Panc1 (cell line): ENCODE data around the gene GLRX5. TPM values are rescaled to one million over a fixed set of nuclear protein-coding genes. Genes with fewer than 3 reads are reported as not detected.

Source experiments
- ATAC-seq: fragments of 200-7000 bp; cut with Tn5 transposase; 2 replicates; pipeline ENCODE4 v1.9.1; 2020; ENCODE audit warnings: mild to moderate bottlenecking, moderate library complexity
- BruUV-seq: library from RNA; stranded (reverse); fragments of 400-500 nt; replicated peaks from 2 replicates; lab custom pipeline; 2021; lab: Mats Ljungman, UMichigan
- CTCF ChIA-PET: fragments of 300-600 bp; sonication (Branson Sonifier 250); formaldehyde crosslinking; loops from one replicate; lab custom pipeline; 2022; ENCODE audit warnings: antibody characterized with exemption; lab: Charles Lee
- POLR2A ChIA-PET: fragments of 300-600 bp; sonication (Branson Sonifier 250); formaldehyde crosslinking; loops from one replicate; lab custom pipeline; 2022; ENCODE audit warnings: antibody characterized with exemption; lab: Charles Lee
- DNase-seq: peaks from one replicate; pipeline ENCODE4 v3.0.0-alpha.2; 2010; ENCODE audit warnings: low read depth, low spot score
- H3K27ac ChIP-seq: 2 replicates; pipeline ENCODE4 v1.5.1; 2011; ENCODE audit warnings: mild to moderate bottlenecking, low read length, inconsistent platforms
- H3K27me3 ChIP-seq: fragments of 200-500 bp; sonication (Bioruptor generic); 2 replicates; pipeline ENCODE4 v1.6.0; 2014; ENCODE audit warnings: low read length, inconsistent platforms; ENCODE audit not compliant: control insufficient read depth, insufficient read depth
- H3K36me3 ChIP-seq: fragments of 200-500 bp; sonication (Bioruptor generic); 2 replicates; pipeline ENCODE4 v1.5.1; 2014; ENCODE audit warnings: inconsistent platforms, mild to moderate bottlenecking, low read length, moderate library complexity; ENCODE audit not compliant: control insufficient read depth, insufficient read depth
- H3K4me1 ChIP-seq: 2 replicates; pipeline ENCODE4 v1.5.1; 2011; ENCODE audit warnings: inconsistent platforms, mild to moderate bottlenecking, low read length, moderate library complexity; ENCODE audit not compliant: control insufficient read depth, insufficient read depth
- H3K4me3 ChIP-seq, 2 experiments: 2 replicates each; pipeline ENCODE4 v1.5.1; 2011 to 2012; ENCODE audit warnings: low read depth in 2 of 2, low read length in 2 of 2, mild to moderate bottlenecking in 2 of 2, inconsistent platforms in 1 of 2, moderate library complexity in 1 of 2
- H3K9me3 ChIP-seq: fragments of 200-500 bp; sonication (Bioruptor generic); 2 replicates; pipeline ENCODE4 v1.5.1; 2014; ENCODE audit warnings: low read depth, mild to moderate bottlenecking, inconsistent platforms, low read length, moderate library complexity; ENCODE audit not compliant: control insufficient read depth, insufficient read depth
- POLR2AphosphoS5 ChIP-seq: IDR thresholded peaks from 2 replicates; pipeline ENCODE4 v1.6.1; 2012; ENCODE audit warnings: mild to moderate bottlenecking, low read depth, low read length, moderate library complexity
- SIN3A ChIP-seq: IDR thresholded peaks from 2 replicates; pipeline ENCODE4 v1.6.1; 2012; ENCODE audit warnings: low read depth, mild to moderate bottlenecking, low read length, moderate library complexity, borderline replicate concordance; ENCODE audit not compliant: insufficient read depth
- TCF7L2 ChIP-seq: IDR thresholded peaks from 2 replicates; pipeline ENCODE4 v1.6.1; 2011; ENCODE audit warnings: mild to moderate bottlenecking, low read depth, low read length, inconsistent platforms
- in situ Hi-C: cut with HindIII; loops from 2 replicates; pipeline ENCODE4 v1.10.0; 2016; ENCODE audit warnings: low sequenced_read_pairs, low pct_unique_long_range_greater_than_20kb
- intact Hi-C: fragments of 100-400 bp; cut with micrococcal nuclease; formaldehyde crosslinking; loops from one replicate; pipeline ENCODE4 v1.10.0; 2022; ENCODE audit not compliant: unreplicated experiment
- total RNA-seq: library from RNA; stranded (reverse); gene quantifications from one replicate; pipeline ENCODE4 v1.2.1, GENCODE V29; 2021; ENCODE audit not compliant: unreplicated experiment
- TF ChIP-seq, protein P1 (sequence below), 2 experiments: IDR thresholded peaks; 2 replicates each; pipeline ENCODE4 v1.6.1; 2011 to 2012; ENCODE audit warnings: low read depth in 2 of 2, control low read depth in 1 of 2, low read length in 1 of 2, mild to moderate bottlenecking in 1 of 2, moderate library complexity in 1 of 2; ENCODE audit not compliant: insufficient read depth in 1 of 2
- TF ChIP-seq, protein P2 (sequence below): fragments of 450-650 bp; IDR thresholded peaks from 2 replicates; pipeline ENCODE4 v1.5.1; 2017; ENCODE audit warnings: mild to moderate bottlenecking

The GLRX5 gene
- total RNA-seq, 1 experiment from 2014 or later = 38.6 TPM

DNA sequence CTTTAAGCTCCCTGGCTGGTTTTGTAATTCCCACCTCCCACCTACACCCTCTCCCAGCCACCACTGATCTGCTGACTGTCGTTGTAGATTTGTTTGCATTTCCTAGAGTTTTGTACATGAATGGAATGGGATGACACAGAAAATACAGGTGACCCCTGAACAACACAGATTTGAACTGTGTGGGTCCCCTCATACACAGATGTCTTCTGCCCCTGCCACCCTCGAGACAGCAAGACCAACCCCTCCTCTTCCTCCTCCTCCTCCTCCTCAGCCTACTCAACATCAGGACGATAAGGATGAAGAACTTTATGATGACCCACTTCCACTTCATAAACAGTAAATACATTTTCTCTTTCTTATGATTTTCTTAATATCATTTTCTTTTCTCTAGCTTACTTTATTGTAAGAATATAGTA, 47.2 kb upstream of the GLRX5 start:
- no TSS peak for BruUV-seq
- TF ChIP-seq, protein P1, sequence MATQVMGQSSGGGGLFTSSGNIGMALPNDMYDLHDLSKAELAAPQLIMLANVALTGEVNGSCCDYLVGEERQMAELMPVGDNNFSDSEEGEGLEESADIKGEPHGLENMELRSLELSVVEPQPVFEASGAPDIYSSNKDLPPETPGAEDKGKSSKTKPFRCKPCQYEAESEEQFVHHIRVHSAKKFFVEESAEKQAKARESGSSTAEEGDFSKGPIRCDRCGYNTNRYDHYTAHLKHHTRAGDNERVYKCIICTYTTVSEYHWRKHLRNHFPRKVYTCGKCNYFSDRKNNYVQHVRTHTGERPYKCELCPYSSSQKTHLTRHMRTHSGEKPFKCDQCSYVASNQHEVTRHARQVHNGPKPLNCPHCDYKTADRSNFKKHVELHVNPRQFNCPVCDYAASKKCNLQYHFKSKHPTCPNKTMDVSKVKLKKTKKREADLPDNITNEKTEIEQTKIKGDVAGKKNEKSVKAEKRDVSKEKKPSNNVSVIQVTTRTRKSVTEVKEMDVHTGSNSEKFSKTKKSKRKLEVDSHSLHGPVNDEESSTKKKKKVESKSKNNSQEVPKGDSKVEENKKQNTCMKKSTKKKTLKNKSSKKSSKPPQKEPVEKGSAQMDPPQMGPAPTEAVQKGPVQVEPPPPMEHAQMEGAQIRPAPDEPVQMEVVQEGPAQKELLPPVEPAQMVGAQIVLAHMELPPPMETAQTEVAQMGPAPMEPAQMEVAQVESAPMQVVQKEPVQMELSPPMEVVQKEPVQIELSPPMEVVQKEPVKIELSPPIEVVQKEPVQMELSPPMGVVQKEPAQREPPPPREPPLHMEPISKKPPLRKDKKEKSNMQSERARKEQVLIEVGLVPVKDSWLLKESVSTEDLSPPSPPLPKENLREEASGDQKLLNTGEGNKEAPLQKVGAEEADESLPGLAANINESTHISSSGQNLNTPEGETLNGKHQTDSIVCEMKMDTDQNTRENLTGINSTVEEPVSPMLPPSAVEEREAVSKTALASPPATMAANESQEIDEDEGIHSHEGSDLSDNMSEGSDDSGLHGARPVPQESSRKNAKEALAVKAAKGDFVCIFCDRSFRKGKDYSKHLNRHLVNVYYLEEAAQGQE (IDR thresholded peaks at IDR 0.05; ENCODE audit: insufficient read depth in 1 of 2, low read depth in 2 of 2, low read length in 1 of 2) = no peak
- no peak for TF ChIP-seq POLR2AphosphoS5
- TF ChIP-seq, protein P2, sequence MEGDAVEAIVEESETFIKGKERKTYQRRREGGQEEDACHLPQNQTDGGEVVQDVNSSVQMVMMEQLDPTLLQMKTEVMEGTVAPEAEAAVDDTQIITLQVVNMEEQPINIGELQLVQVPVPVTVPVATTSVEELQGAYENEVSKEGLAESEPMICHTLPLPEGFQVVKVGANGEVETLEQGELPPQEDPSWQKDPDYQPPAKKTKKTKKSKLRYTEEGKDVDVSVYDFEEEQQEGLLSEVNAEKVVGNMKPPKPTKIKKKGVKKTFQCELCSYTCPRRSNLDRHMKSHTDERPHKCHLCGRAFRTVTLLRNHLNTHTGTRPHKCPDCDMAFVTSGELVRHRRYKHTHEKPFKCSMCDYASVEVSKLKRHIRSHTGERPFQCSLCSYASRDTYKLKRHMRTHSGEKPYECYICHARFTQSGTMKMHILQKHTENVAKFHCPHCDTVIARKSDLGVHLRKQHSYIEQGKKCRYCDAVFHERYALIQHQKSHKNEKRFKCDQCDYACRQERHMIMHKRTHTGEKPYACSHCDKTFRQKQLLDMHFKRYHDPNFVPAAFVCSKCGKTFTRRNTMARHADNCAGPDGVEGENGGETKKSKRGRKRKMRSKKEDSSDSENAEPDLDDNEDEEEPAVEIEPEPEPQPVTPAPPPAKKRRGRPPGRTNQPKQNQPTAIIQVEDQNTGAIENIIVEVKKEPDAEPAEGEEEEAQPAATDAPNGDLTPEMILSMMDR = no peak
- H3K36me3 ChIP-seq = no peaks in the 10 kb centered on the region
- peaks cover 13% of the 10 kb centered on the region for H3K4me1 ChIP-seq
- no peak for DNase-seq
- CTCF ChIA-PET = no interaction called here
- no peak overlapping the region for H3K27ac ChIP-seq
- no peak overlapping the region for H3K4me3 ChIP-seq
- ATAC-seq = no peak
- no peaks in the 10 kb centered on the region for H3K27me3 ChIP-seq
- in situ Hi-C loops = no loop called here
- no peaks in the 10 kb centered on the region for H3K9me3 ChIP-seq
- intact Hi-C loops = no loop called here
- POLR2A ChIA-PET = no interaction called here

DNA sequence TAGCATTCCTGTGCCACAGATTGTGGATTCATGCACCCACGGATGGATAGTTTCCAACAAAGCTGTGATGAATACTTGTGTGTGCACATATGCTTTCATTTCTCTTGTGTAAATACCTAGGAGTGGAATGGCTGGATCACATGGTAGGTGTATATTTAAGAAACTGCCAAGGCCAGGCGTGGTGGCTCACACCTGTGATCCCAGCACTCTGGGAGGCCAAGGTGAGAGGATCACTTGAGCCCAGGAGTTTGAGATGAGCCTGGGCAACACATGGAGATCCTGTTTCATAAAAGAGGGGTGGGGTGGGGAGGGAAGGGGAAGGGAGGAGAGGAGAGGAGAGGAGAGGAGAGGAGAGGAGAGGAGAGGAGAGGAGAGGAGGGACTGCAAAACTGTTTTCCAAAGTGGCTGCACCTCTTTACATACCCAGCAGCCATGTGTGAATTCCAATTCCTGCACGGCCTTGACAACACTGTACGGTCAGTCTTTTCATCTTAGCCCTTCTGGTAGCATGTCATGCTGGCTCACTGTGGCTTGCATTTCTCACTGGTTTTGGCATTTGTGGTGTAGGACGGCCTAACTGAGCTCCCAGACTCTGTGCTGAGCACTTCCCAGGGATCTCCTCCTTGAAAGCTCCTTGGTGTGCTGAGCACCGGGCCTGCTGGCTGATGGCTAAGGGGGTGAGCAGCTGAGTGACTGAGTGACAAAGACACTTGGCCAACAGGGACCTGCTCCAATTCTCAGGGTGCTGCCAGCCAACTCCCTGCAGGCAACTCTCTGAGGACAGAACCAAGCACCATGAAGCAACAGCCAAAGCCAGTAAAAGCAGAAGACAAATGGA, 46.3 kb upstream of the GLRX5 start:
- in situ Hi-C loops = no loop called here
- intact Hi-C loops = no loop called here
- Histone ChIP-seq H3K27ac (no peak overlapping the region), H3K4me3 (no peak overlapping the region), H3K36me3 (no peaks in the 10 kb centered on the region), H3K9me3 (no peaks in the 10 kb centered on the region), H3K4me1 (peaks cover 4% of the 10 kb centered on the region; the same call in 1 of the 2 replicates), H3K27me3 (no peaks in the 10 kb centered on the region)
- no peak for DNase-seq
- ChIA-PET POLR2A (no interaction called here), CTCF (no interaction called here)
- TF ChIP-seq POLR2AphosphoS5 = no peak
- no peak for TF ChIP-seq SIN3A
- TF ChIP-seq, protein P2 = no peak
- TF ChIP-seq, protein P1 (IDR thresholded peaks at IDR 0.05; ENCODE audit: insufficient read depth in 1 of 2, low read depth in 2 of 2, low read length in 1 of 2) = no peak
- TF ChIP-seq TCF7L2 = no peak
- no peak for ATAC-seq
- BruUV-seq = no TSS peak
